Raji (cell line): ENCODE measurements around the gene MAML3.

ENCODE experiments used
- POLR2A ChIP-seq: IDR thresholded peaks from 2 replicates; pipeline ENCODE4 v1.6.1; 2011; ENCODE audit warnings: low read depth, low read length, control low read depth; ENCODE audit not compliant: insufficient read depth

The MAML3 gene

DNA sequence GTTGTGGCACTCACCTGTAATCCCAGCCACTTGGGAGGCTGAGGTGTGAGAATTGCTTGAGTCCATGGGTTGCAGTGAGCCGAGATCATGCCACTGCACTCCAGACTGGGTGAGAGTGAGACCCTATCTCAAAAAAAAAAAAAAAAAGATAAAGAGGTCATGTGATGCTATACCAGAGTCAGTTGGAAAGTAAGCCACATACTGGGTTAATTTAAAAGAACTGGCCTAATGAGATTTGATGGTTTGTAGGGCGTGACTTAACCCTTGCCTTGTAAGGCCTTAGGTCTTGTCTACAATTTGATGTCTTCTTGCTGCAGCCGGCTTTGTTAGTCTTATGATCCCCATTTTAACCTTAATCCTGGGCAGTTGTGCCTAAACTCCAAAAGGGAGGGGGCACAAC lies 483.2 kb downstream of the MAML3 start:
- TF ChIP-seq POLR2A: no peak

DNA sequence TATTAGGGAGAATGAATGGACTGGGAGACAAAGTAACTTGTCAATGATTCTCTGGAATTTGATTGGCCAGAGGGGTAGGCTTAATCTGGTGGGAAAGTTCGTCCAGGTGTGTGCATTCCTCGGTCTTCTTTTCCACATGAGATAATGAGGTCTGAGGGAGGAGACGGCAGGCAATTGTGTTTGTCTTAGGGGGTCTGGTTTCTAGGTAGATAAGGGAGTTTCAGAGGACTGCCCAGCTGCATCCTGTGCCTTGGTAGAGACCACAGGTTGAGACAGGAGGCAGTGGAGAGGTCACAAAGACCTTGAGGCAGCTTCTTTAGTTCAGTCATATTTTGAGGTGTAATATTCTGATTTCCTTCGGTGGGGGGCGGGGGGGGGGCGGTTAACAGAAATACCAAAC lies 484.1 kb downstream of the MAML3 start:
- TF ChIP-seq POLR2A: no peak

GRCh38 chr4:139669335-139669734 lies 484.6 kb downstream of the MAML3 start:
- TF ChIP-seq POLR2A: no peak

- no peak for TF ChIP-seq POLR2A
These were observed 485.3 kb downstream of the MAML3 start for GRCh38 chr4:139668658-139669201.

GRCh38 chr4:139668036-139668435 lies 485.9 kb downstream of the MAML3 start:
- no peak for TF ChIP-seq POLR2A
